Right renal cortex interstitium (tissue), 3 donors: ENCODE results near the gene KCNIP4. TPM values are rescaled to one million over a fixed set of nuclear protein-coding genes. Genes with fewer than 3 reads are reported as not detected.

Source experiments
- DNase-seq, 3 donors: peaks; one replicate each; pipeline ENCODE4 v3.0.0-alpha.2; 2013; ENCODE audit warnings: low read depth in 3 of 3, low spot score in 2 of 3
- polyA plus RNA-seq, 3 donors: library from polyadenylated mRNA; unstranded; fragments of 120-200 nt; gene quantifications; one replicate each; pipeline ENCODE4 v1.2.1, GENCODE V29; 2013; ENCODE audit not compliant: insufficient read length in 3 of 3

KCNIP4 gene
- polyA plus RNA-seq, 3 donors, result 14.4 to 15.3 (median 14.5) TPM

DNA sequence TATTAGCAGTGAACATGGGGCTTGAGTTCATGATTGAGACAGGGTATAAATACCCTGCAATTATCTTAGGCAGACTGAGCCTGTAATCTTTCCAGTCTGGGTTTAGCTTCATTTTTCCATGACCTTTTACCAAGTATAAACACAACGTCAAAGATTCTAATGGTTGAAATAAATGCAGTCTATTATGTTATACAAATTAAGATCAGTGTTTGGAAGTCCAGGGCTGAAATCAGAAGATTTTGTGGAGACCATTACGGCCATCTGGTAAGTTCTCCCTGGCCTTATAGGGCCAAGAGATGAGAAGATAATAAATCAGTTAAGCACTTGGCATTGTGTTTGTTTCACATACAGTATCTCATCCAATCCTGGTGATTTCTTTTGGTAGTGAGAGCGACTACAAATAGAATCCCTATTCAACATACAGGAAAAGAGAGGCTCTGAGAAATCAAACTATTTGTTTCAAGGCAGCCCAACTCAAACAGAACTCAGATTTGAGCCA lies 822.5 kb downstream of the KCNIP4 start:
- DNase-seq, result no peak

- no peak for DNase-seq
Observed at GRCh38 chr4:21118301-21118700, 830.3 kb downstream of the KCNIP4 start.

DNA sequence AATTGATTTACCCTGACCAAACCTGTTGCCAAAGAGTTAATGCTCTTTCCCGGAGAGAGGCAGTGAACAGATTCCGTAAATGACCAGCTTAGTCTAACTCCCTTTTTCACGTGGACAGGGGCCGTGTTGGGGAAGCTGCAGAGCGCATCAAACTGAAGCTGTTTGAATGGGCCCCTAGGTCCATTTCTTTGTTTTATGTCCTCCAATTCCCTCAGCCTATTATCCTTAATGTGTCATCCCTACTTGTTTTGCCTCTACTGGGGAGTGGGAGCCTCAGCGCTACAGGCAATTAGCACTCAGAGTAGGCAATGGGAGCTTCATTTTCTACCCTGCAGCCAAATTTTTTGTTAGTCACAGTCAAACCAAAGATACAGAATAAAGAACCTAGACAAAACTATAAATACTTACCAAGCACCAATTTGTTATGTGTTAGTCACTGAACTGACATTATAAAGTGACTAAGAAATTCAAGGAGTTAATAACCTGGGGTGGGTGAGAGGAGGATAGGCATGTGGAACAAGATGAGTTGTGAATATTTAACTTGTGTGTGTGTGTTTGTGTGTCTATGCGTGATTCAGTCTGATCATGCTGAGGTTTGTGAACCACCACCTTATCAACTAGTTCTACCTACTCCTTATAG lies 830.9 kb downstream of the KCNIP4 start:
- DNase-seq, result no peak

- no peak for DNase-seq
Observed at GRCh38 chr4:21113496-21114223, 834.9 kb downstream of the KCNIP4 start.

- DNase-seq, result no peak
Observed at GRCh38 chr4:21102667-21103066, 845.9 kb downstream of the KCNIP4 start.

DNA sequence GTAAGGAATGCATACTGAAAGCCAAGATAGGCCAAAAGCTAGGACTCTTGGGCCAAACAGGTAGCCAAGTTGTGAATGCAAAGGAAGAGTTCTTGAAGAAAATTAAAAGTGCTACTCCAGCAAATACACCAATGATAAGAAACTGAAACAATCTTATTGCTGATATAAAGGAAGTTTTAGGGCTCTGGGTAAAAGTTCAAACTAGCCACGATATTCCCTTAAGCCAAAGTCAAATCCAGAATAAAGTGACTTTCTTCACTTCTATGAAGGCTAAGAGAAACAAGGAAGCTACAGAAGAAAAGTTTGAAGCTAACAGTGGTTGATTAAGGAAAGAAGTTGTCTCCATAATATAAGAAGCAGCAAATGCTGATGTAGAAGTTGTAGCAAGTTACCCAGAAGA lies 850.7 kb downstream of the KCNIP4 start:
- DNase-seq, result no peak

- DNase-seq, result no peak
Observed at GRCh38 chr4:21097026-21097425, 851.5 kb downstream of the KCNIP4 start.

DNA sequence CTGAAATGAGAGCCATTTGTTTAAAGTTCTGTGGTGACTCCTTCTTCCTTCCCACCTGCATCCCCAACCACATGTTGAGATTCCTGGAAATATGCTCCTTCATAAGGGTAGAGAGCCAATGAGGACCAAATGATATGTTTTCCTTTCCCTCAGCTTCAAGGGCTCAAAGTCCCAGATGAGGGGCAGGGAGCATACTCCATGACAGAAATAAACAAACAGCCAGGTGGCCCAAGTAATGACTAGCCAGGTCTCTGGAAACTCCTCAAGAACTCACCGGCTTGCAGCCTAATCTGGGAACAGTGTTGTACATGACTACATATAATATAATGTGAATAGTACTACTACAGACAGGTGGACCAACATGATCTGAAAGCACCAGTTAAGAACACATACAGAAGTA lies 856.0 kb downstream of the KCNIP4 start:
- DNase-seq, result no peak

DNA sequence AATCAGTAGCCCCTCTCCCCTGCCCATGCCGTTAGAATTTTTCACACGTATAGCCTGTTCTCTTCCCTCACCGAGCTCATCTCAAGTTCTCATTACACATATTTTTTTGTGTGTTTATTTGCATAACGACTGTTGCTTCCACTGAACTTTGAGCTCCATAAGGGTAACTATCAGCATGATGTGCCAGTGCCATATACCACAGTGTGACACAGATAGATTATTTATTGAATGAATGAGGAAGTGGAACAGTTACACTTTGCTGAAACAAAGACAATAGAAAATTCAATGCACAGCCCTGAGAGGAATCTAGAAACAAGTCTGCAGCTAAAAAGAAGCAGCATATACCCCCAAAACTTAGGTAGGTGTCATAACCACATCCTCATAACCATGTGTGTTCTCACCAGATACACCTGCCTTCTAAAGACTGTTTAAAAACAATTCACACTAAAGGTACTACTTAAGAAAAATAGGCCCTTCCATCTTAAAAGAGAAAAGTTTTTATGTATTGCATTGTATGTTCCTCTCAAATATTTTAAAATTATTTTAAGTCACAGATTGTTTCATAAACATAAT lies 858.4 kb downstream of the KCNIP4 start:
- no peak for DNase-seq

DNA sequence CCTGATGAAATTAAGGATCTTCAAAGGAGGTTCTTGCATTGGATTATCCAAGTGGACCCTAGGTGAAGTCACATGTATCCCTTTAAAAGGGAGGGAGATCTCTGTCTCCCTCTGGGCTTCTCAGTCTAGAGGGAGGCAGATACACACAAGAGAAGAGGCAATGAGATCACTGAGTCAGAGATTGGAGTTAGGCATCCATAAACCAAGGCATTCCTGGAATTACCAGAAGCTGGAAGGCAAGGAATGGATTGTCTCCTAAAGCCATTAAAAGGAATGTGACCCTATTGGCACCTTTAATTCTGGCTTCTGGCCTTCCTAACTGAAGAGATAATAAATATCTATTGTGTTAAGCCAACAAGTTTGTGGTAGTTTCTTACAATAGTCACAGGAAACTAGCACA lies 865.2 kb downstream of the KCNIP4 start:
- no peak for DNase-seq

- no peak for DNase-seq
Observed at GRCh38 chr4:21077967-21078366, 870.6 kb downstream of the KCNIP4 start.

DNA sequence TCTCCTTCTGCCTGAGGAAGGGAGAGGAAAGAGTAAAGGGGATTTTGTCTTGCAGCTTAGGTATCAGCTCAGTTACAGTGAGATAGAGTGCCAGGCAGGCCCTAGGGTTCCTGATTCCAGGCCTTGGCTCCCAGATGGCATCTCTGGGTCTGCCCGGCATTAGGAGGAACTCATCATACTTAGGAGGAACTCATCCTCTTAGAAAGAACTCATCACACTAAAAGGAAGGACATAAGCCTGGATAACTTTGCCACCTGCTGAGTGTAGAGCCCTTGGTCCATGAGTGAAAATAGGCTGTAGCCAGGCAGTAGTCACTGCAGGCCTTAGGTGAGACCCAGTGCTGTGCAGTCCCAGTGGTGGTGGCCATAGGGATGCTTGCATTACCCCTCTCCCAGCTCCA lies 881.2 kb downstream of the KCNIP4 start:
- DNase-seq, result no peak

DNA sequence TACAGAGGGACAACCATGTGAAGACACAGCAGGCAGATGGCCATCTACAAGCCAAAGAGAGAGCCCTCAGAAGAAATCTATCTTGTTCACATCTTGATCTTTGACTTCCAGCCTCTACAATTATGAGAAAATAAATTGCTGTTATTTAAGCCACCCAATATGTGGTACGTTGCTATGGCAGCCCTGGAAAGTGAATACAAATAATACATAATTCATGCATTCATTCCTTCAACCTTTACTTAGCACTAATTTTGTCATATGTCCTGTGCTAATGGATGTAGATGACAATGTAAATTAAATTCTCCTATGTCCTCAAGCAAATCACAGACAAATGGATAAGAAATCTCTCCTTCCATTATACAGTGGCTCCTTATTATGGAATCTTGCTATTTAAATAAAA lies 886.7 kb downstream of the KCNIP4 start:
- no peak for DNase-seq

DNA sequence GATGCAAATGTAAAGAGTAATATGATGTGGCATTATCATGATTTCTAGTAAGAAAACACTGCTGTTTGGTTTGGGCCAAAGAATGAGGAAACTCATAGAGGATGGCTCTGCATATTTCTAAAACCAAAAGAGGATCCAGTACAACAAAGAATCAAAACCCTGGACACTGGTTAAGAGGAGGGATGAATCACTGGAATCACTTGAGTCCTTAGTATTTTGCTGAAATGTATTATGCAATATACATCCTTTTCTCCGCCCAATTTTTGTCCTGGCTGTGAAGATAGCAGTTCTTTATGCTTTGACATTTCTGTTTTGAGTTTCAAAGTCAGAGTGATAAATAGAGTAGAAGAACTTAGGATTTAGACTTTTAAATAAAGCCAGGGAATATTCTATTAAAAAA lies 902.4 kb downstream of the KCNIP4 start:
- DNase-seq, result no peak

DNA sequence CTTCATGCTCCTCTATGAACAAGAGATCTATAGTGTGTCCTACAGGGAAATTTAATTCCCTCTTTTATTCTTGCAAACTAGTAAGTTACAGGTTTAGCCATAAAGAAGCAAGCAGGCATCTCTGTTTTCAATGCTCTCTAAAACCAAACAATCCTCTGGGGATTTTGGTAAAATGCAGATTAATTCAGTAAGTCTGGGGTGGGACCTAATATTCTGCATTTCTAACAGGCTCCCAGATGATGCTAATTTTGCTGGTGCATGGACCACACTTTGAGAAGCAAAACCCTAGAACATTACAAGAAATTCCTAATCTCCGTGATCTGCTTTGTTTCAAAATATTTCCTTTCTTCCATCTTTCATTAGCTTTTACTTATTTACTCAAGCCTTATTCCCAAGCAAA lies 903.5 kb downstream of the KCNIP4 start:
- DNase-seq, result no peak

- no peak for DNase-seq
Observed at GRCh38 chr4:21041708-21042107, 906.9 kb downstream of the KCNIP4 start.

DNA sequence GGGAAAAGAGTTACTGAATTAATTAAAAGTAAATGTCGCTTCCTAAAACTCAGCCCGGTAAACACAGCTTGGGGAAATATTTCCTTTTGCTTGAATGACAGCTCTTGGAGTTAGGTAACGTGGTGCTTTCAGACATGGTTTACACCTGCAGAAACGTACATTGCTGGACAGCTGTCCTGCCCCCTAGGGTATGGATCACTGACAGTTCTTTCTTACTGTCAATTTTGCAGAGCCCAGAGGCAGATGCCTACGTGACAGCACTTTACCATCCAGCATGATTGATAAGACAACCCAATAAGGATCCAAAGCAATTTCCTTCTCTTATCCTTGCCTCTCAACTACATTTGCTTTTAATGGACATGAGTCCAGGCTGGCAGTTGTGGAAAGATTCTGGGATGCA lies 913.8 kb downstream of the KCNIP4 start:
- DNase-seq, result no peak

GRCh38 chr4:21032089-21032645 lies 916.4 kb downstream of the KCNIP4 start:
- DNase-seq, result no peak

DNA sequence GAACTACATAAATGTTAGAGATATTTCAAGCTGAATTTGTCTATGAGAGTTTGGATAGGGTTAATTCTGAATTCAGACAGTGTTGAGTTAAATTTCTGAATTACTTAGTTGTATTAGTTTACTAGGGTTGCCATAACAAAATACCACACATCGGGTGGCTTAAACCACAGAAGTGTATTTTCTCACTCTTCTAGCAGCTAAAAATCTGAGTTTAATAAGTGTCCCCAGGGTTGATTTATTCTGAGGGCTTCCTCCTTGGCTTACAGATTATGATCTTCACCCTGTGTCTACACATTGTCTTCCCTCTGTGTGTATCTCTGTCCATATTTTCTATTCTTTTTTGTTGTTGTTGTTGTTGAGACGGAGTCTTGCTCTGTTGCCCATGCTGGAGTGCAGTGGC lies 929.8 kb downstream of the KCNIP4 start:
- no peak for DNase-seq

DNA sequence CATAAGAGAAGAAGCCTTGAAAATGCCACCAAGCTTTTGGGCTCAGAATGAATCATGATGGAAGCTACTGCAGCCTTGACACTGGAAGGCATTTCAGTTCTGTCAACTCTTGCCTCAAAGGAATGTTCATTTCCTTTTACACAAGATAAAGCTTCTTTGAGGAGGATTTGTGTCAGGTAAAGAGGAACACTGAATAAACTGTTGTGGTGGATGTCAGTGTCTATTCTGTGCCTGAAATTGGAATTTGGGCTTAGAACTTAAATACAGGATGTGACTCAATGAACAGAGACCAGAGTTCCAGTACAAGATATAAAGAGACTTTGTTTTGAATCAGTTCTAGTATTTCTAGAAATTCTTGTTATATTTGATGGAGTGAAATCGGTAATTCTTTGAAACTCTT lies 935.1 kb downstream of the KCNIP4 start:
- DNase-seq, result no peak

- DNase-seq, result no peak
Observed at GRCh38 chr4:21012851-21013331, 935.7 kb downstream of the KCNIP4 start.

DNA sequence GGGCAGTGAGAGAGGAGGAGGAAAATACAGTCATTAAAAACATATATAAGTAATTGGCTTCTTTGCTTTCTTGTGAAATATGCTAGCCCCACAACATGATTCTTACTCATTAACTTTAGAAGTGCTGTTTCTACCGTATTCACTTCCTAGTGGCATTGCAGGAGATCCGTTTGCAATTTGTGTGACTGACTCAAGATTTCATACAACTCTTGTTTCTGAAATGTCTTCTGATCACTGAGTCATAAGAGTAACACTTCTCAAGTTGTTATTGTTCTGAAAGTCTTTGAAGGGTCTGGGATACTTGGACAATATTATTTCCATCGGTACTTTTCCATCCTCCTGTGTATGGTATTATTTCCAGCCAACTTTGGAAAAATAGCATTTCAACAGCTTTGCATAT lies 937.5 kb downstream of the KCNIP4 start:
- DNase-seq, result no peak
